Erythroblast (primary cell): ENCODE results near the gene DNAJB4.

Experiments used
- GATA1 ChIP-seq: IDR thresholded peaks from 2 replicates; pipeline ENCODE4 v1.6.1; 2011; ENCODE audit warnings: low read depth, mild to moderate bottlenecking, control low read depth, low read length, moderate library complexity
- POLR2A ChIP-seq: IDR thresholded peaks from 2 replicates; pipeline ENCODE4 v1.6.1; 2011; ENCODE audit warnings: mild to moderate bottlenecking, low read length

GRCh38 chr1:78019024-78019423 lies 14.3 kb downstream of the DNAJB4 start:
- TF ChIP-seq POLR2A (no peak), GATA1 (no peak)
